ENCODE results near the gene SYTL5. TPM values are rescaled to one million over a fixed set of nuclear protein-coding genes. Genes with fewer than 3 reads are reported as not detected.

The SYTL5 gene
- total RNA-seq, 1 donor from 2014 or later, result not detected

- H3K27ac Mint-ChIP-seq, result no peak overlapping the region
- no peak overlapping the region for H3K4me3 Mint-ChIP-seq (ENCODE audit: low read depth)
- H3K4me1 Mint-ChIP-seq (ENCODE audit: low read depth), result peaks cover 6% of the 10 kb centered on the region
Observed at GRCh38 chrX:38105216-38105725, 98.9 kb downstream of the SYTL5 start.

GRCh38 chrX:38106991-38107655 is 100.8 kb downstream of the SYTL5 start:
- intact Hi-C loops (cut with micrococcal nuclease), result no loop called here
- Mint-ChIP-seq H3K4me1 (ENCODE audit: low read depth) (peaks cover 6% of the 10 kb centered on the region), H3K9me3 (no peaks in the 10 kb centered on the region), H3K36me3 (ENCODE audit: low read depth) (no peaks in the 10 kb centered on the region), H3K27ac (no peak overlapping the region), H3K4me3 (ENCODE audit: low read depth) (no peak overlapping the region), H3K27me3 (ENCODE audit: low read depth) (no peaks in the 10 kb centered on the region)
- DNase-seq (ENCODE audit: low spot score), result no peak

More at GRCh38 chrX:38105216-38105725, 98.9 kb downstream of the SYTL5 start:
- intact Hi-C loops (cut with micrococcal nuclease), result no loop called here
- DNase-seq (ENCODE audit: low spot score), result no peak
- no peaks in the 10 kb centered on the region for H3K27me3 Mint-ChIP-seq (ENCODE audit: low read depth)
- H3K9me3 Mint-ChIP-seq, result no peaks in the 10 kb centered on the region
- H3K36me3 Mint-ChIP-seq (ENCODE audit: low read depth), result no peaks in the 10 kb centered on the region

DNA sequence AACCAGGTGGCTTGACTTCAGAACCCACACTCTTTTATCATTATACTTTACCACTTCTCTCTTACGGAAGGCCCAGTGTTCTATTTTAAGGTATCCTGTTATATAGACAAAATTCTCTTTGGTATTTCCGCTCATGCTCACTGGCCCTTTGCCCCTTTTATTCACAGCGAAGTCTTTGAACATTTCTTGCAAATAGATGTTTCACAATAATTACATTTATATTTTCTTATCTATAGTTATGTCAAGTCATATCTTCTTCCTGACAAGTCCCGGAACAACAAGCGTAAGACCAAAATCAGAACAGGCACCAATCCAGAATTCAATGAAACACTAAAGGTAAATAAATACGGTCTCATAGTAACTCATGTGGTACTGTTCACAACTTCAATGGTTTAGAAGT is 102.0 kb downstream of the SYTL5 start:
- Mint-ChIP-seq H3K27me3 (ENCODE audit: low read depth) (no peaks in the 10 kb centered on the region), H3K4me1 (ENCODE audit: low read depth) (peaks cover 6% of the 10 kb centered on the region), H3K36me3 (ENCODE audit: low read depth) (no peaks in the 10 kb centered on the region), H3K9me3 (no peaks in the 10 kb centered on the region), H3K4me3 (ENCODE audit: low read depth) (no peak overlapping the region), H3K27ac (no peak overlapping the region)
- no peak for DNase-seq (ENCODE audit: low spot score)
- intact Hi-C loops (cut with micrococcal nuclease), result no loop called here

GRCh38 chrX:38109042-38109898 is 102.9 kb downstream of the SYTL5 start:
- no peaks in the 10 kb centered on the region for H3K27me3 Mint-ChIP-seq (ENCODE audit: low read depth)
- H3K4me3 Mint-ChIP-seq (ENCODE audit: low read depth), result no peak overlapping the region
- intact Hi-C loops (cut with micrococcal nuclease), result no loop called here
- no peak overlapping the region for H3K27ac Mint-ChIP-seq
- DNase-seq (ENCODE audit: low spot score), result no peak
- H3K9me3 Mint-ChIP-seq, result no peaks in the 10 kb centered on the region
- no peaks in the 10 kb centered on the region for H3K36me3 Mint-ChIP-seq (ENCODE audit: low read depth)
- H3K4me1 Mint-ChIP-seq (ENCODE audit: low read depth), result peaks cover 4% of the 10 kb centered on the region

GRCh38 chrX:38110231-38110630 is 103.9 kb downstream of the SYTL5 start:
- intact Hi-C loops (cut with micrococcal nuclease), result no loop called here
- Mint-ChIP-seq H3K4me1 (ENCODE audit: low read depth) (no peaks in the 10 kb centered on the region), H3K27me3 (ENCODE audit: low read depth) (no peaks in the 10 kb centered on the region), H3K4me3 (ENCODE audit: low read depth) (no peak overlapping the region), H3K9me3 (no peaks in the 10 kb centered on the region), H3K36me3 (ENCODE audit: low read depth) (no peaks in the 10 kb centered on the region), H3K27ac (no peak overlapping the region)
- no peak for DNase-seq (ENCODE audit: low spot score)

GRCh38 chrX:38111196-38111595 is 104.8 kb downstream of the SYTL5 start:
- Mint-ChIP-seq H3K9me3 (no peaks in the 10 kb centered on the region), H3K36me3 (ENCODE audit: low read depth) (no peaks in the 10 kb centered on the region), H3K27me3 (ENCODE audit: low read depth) (no peaks in the 10 kb centered on the region), H3K4me3 (ENCODE audit: low read depth) (no peak overlapping the region), H3K4me1 (ENCODE audit: low read depth) (no peaks in the 10 kb centered on the region), H3K27ac (no peak overlapping the region)
- intact Hi-C loops (cut with micrococcal nuclease), result no loop called here
- DNase-seq (ENCODE audit: low spot score), result no peak

GRCh38 chrX:38112566-38112965 is 106.2 kb downstream of the SYTL5 start:
- no peak overlapping the region for H3K4me3 Mint-ChIP-seq (ENCODE audit: low read depth)
- H3K27ac Mint-ChIP-seq, result no peak overlapping the region
- H3K9me3 Mint-ChIP-seq, result no peaks in the 10 kb centered on the region
- intact Hi-C loops (cut with micrococcal nuclease), result no loop called here
- no peaks in the 10 kb centered on the region for H3K4me1 Mint-ChIP-seq (ENCODE audit: low read depth)
- no peaks in the 10 kb centered on the region for H3K36me3 Mint-ChIP-seq (ENCODE audit: low read depth)
- no peaks in the 10 kb centered on the region for H3K27me3 Mint-ChIP-seq (ENCODE audit: low read depth)
- no peak for DNase-seq (ENCODE audit: low spot score)

- H3K9me3 Mint-ChIP-seq, result no peaks in the 10 kb centered on the region
- H3K27me3 Mint-ChIP-seq (ENCODE audit: low read depth), result peaks cover 3% of the 10 kb centered on the region
- no peak overlapping the region for H3K27ac Mint-ChIP-seq
- intact Hi-C loops (cut with micrococcal nuclease), result no loop called here
- peaks cover 2% of the 10 kb centered on the region for H3K4me1 Mint-ChIP-seq (ENCODE audit: low read depth)
- no peak for DNase-seq (ENCODE audit: low spot score)
- H3K4me3 Mint-ChIP-seq (ENCODE audit: low read depth), result no peak overlapping the region
- no peaks in the 10 kb centered on the region for H3K36me3 Mint-ChIP-seq (ENCODE audit: low read depth)
Observed at GRCh38 chrX:38116706-38117105, 110.4 kb downstream of the SYTL5 start.

DNA sequence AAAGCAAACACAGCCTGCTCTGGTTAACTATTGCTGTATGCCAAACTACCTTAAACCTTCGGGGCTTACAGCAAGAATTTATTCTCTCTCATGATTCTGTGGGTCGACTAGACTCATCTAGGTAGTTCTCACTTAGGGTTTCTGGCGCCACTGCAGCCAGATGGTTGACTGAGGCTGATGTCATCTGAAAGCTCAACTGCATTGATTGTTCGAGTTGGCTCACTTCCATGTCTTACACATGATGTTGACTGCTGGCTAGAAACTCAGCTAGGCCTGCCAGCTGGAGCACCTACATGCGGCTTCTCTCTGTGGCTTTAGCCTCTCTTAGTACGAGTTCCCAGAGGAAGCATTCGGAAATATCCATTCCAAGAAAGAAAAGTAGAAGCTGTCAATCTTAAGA is 111.1 kb downstream of the SYTL5 start:
- no peaks in the 10 kb centered on the region for H3K9me3 Mint-ChIP-seq
- DNase-seq (ENCODE audit: low spot score), result no peak
- H3K4me3 Mint-ChIP-seq (ENCODE audit: low read depth), result no peak overlapping the region
- peaks cover 2% of the 10 kb centered on the region for H3K4me1 Mint-ChIP-seq (ENCODE audit: low read depth)
- H3K27me3 Mint-ChIP-seq (ENCODE audit: low read depth), result peaks cover 3% of the 10 kb centered on the region
- H3K36me3 Mint-ChIP-seq (ENCODE audit: low read depth), result no peaks in the 10 kb centered on the region
- intact Hi-C loops (cut with micrococcal nuclease), result no loop called here
- no peak overlapping the region for H3K27ac Mint-ChIP-seq

DNA sequence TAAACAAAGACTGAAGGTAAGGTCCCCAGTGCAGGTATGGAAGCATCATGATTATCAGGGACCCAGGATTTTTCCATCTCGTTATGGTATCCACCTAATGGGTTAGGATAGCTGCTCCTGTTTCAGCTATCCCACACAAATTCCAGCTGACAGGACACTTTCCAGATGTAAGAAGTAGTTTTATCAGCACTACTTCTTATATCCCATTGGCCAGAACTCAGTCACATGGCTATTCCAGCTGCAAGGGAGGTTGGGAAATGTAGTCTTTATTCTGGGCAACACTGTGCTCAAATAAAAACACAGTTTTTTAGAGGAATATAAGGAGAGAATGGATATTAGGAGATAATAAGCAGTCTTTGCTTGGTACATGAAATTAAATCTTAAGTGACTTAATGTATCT is 117.6 kb downstream of the SYTL5 start:
- Mint-ChIP-seq H3K4me3 (ENCODE audit: low read depth) (no peak overlapping the region), H3K36me3 (ENCODE audit: low read depth) (no peaks in the 10 kb centered on the region), H3K27me3 (ENCODE audit: low read depth) (peaks cover 3% of the 10 kb centered on the region), H3K4me1 (ENCODE audit: low read depth) (peaks cover 2% of the 10 kb centered on the region), H3K9me3 (no peaks in the 10 kb centered on the region), H3K27ac (no peak overlapping the region)
- intact Hi-C loops (cut with micrococcal nuclease), result no loop called here
- DNase-seq (ENCODE audit: low spot score), result no peak

- no peaks in the 10 kb centered on the region for H3K9me3 Mint-ChIP-seq
- H3K4me3 Mint-ChIP-seq (ENCODE audit: low read depth), result no peak overlapping the region
- H3K27ac Mint-ChIP-seq, result no peak overlapping the region
- no peaks in the 10 kb centered on the region for H3K27me3 Mint-ChIP-seq (ENCODE audit: low read depth)
- no peak for DNase-seq (ENCODE audit: low spot score)
- H3K36me3 Mint-ChIP-seq (ENCODE audit: low read depth), result no peaks in the 10 kb centered on the region
- intact Hi-C loops (cut with micrococcal nuclease), result no loop called here
- H3K4me1 Mint-ChIP-seq (ENCODE audit: low read depth), result no peaks in the 10 kb centered on the region
Observed at GRCh38 chrX:38126179-38126578, 119.8 kb downstream of the SYTL5 start.

- no peak for DNase-seq (ENCODE audit: low spot score)
- no peak overlapping the region for H3K4me3 Mint-ChIP-seq (ENCODE audit: low read depth)
- no peaks in the 10 kb centered on the region for H3K27me3 Mint-ChIP-seq (ENCODE audit: low read depth)
- H3K36me3 Mint-ChIP-seq (ENCODE audit: low read depth), result no peaks in the 10 kb centered on the region
- no peak overlapping the region for H3K27ac Mint-ChIP-seq
- H3K4me1 Mint-ChIP-seq (ENCODE audit: low read depth), result no peaks in the 10 kb centered on the region
- H3K9me3 Mint-ChIP-seq, result no peaks in the 10 kb centered on the region
- intact Hi-C loops (cut with micrococcal nuclease), result no loop called here
Observed at GRCh38 chrX:38127961-38128360, 121.6 kb downstream of the SYTL5 start.

DNA sequence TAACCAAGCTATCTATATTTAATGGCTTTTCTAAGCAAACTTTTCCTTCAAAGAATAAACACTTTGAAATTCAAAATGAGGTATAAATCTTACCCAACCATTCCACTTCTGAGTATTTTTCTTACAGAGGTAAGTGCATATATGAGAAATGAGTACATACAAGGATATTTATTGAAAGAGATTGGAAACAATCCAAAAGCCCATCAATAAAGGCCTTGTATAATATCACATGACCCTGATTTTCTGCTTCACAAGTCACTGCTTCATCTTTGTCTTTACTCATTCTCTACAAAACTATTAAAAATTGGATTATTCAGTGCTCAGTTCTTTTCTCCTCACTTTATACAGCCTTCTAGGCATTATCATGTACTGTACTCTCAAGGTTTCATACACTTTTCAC is 123.0 kb downstream of the SYTL5 start:
- DNase-seq (ENCODE audit: low spot score), result no peak
- intact Hi-C loops (cut with micrococcal nuclease), result no loop called here
- Mint-ChIP-seq H3K4me3 (ENCODE audit: low read depth) (no peak overlapping the region), H3K4me1 (ENCODE audit: low read depth) (no peaks in the 10 kb centered on the region), H3K27me3 (ENCODE audit: low read depth) (no peaks in the 10 kb centered on the region), H3K27ac (no peak overlapping the region), H3K36me3 (ENCODE audit: low read depth) (no peaks in the 10 kb centered on the region), H3K9me3 (no peaks in the 10 kb centered on the region)
